ENCODE measurements around the gene MDM2.

DNA sequence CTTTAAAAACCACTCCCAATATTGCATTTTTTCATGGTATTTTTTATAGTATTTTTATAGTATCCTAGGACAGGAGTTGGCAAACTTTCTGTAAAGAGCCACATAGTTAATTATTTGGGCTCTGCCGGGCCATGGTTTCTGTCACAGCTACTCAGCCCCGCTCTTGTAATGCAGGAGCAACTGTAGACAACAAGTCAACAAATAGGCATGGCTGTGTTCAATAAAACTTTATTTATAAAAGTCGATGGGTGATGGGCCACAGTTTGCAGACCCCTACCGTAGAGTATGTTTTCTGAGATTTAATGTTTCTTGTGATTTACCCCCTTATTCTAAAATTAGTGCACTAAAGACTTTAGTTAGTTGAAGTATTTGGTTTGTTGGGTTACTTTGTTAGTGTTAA lies 25.5 kb downstream of the MDM2 start:
- TF ChIP-seq TRIM28 (IDR thresholded peaks at IDR 0.05): no peak
- TF ChIP-seq, protein P1, sequence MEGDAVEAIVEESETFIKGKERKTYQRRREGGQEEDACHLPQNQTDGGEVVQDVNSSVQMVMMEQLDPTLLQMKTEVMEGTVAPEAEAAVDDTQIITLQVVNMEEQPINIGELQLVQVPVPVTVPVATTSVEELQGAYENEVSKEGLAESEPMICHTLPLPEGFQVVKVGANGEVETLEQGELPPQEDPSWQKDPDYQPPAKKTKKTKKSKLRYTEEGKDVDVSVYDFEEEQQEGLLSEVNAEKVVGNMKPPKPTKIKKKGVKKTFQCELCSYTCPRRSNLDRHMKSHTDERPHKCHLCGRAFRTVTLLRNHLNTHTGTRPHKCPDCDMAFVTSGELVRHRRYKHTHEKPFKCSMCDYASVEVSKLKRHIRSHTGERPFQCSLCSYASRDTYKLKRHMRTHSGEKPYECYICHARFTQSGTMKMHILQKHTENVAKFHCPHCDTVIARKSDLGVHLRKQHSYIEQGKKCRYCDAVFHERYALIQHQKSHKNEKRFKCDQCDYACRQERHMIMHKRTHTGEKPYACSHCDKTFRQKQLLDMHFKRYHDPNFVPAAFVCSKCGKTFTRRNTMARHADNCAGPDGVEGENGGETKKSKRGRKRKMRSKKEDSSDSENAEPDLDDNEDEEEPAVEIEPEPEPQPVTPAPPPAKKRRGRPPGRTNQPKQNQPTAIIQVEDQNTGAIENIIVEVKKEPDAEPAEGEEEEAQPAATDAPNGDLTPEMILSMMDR (IDR thresholded peaks at IDR 0.05 in 2 of 3, conservative IDR thresholded peaks at IDR 0.05 in 1 of 3; ENCODE audit: insufficient read depth in 2 of 3, low read depth in 1 of 3, low read length in 3 of 3): no peak
- no peak for TF ChIP-seq TAF1 (IDR thresholded peaks at IDR 0.05; ENCODE audit: control insufficient read depth, extremely low read depth, insufficient read depth, low read length, severe bottlenecking)

Measured in K562 (cell line).